ENCODE measurements around the gene SLC6A11. TPM values are rescaled to one million over a fixed set of nuclear protein-coding genes. Genes with fewer than 3 reads are reported as not detected.

The SLC6A11 gene
- total RNA-seq, 1 donor from 2014 or later = 0.25 TPM

DNA sequence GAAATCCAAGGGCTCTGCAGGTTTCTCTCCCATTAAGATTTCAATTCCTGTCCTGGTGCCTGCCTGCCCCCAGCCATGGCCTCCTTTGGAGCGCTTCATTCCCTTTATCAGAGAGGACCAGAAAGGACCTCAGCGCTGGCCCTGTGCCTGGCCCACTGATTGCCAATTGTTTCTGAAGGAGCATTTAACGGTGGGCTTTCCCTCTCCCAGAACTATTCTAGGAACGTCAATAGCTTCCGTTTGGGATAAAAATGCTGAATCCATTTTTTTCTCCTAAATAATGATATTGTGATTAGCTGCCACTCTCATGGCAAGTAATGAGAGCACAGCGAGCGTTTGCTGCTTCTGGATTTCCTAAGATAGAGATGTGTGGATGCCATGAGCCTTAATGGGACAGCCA lies 164.3 kb downstream of the SLC6A11 start:
- Histone ChIP-seq H3K4me3 (no peak overlapping the region), H3K4me1 (peaks cover 4% of the 10 kb centered on the region), H3K36me3 (no peaks in the 10 kb centered on the region), H3K27me3 (no peaks in the 10 kb centered on the region), H3K27ac (no peak overlapping the region), H3K9me3 (no peaks in the 10 kb centered on the region)
- no peak for DNase-seq (ENCODE audit: extremely low spot score in 2 of 2)
- TF ChIP-seq CTCF (IDR thresholded peaks at IDR 0.05) (no peak), POLR2A (IDR thresholded peaks at IDR 0.05) (no peak), POLR2AphosphoS5 (IDR thresholded peaks at IDR 0.05; ENCODE audit: insufficient read depth in 1 of 2, low read depth in 1 of 2) (no peak)
- intact Hi-C loops (cut with DNase I) = no loop called here

GRCh38 chr3:10981031-10981430 lies 165.0 kb downstream of the SLC6A11 start:
- intact Hi-C loops (cut with DNase I) = no loop called here
- Histone ChIP-seq H3K4me3 (no peak overlapping the region), H3K9me3 (no peaks in the 10 kb centered on the region), H3K36me3 (no peaks in the 10 kb centered on the region), H3K27me3 (no peaks in the 10 kb centered on the region), H3K27ac (no peak overlapping the region), H3K4me1 (peaks cover 4% of the 10 kb centered on the region)
- no peak for TF ChIP-seq POLR2A (IDR thresholded peaks at IDR 0.05)
- TF ChIP-seq POLR2AphosphoS5 (IDR thresholded peaks at IDR 0.05; ENCODE audit: insufficient read depth in 1 of 2, low read depth in 1 of 2) = no peak
- no peak for TF ChIP-seq CTCF (IDR thresholded peaks at IDR 0.05)
- DNase-seq (ENCODE audit: extremely low spot score in 2 of 2) = no peak

- H3K4me1 ChIP-seq = peaks cover 4% of the 10 kb centered on the region
- TF ChIP-seq POLR2A (IDR thresholded peaks at IDR 0.05) (no peak), CTCF (IDR thresholded peaks at IDR 0.05) (no peak), POLR2AphosphoS5 (IDR thresholded peaks at IDR 0.05; ENCODE audit: insufficient read depth in 1 of 2, low read depth in 1 of 2) (no peak)
- DNase-seq (ENCODE audit: extremely low spot score in 2 of 2) = no peak
- no peak overlapping the region for H3K4me3 ChIP-seq
- H3K27ac ChIP-seq = no peak overlapping the region
- no peaks in the 10 kb centered on the region for H3K9me3 ChIP-seq
- no peaks in the 10 kb centered on the region for H3K36me3 ChIP-seq
- intact Hi-C loops (cut with DNase I) = no loop called here
- no peaks in the 10 kb centered on the region for H3K27me3 ChIP-seq
These were observed 165.9 kb downstream of the SLC6A11 start for GRCh38 chr3:10981961-10982360.

- no peak for DNase-seq (ENCODE audit: extremely low spot score in 2 of 2)
- Histone ChIP-seq H3K27ac (no peak overlapping the region), H3K27me3 (no peaks in the 10 kb centered on the region), H3K36me3 (no peaks in the 10 kb centered on the region), H3K9me3 (no peaks in the 10 kb centered on the region), H3K4me1 (peaks cover 4% of the 10 kb centered on the region), H3K4me3 (no peak overlapping the region)
- intact Hi-C loops (cut with DNase I) = no loop called here
- TF ChIP-seq POLR2A (IDR thresholded peaks at IDR 0.05) = no peak
- TF ChIP-seq POLR2AphosphoS5 (IDR thresholded peaks at IDR 0.05; ENCODE audit: insufficient read depth in 1 of 2, low read depth in 1 of 2) = no peak
- TF ChIP-seq CTCF (IDR thresholded peaks at IDR 0.05) = no peak
These were observed 166.8 kb downstream of the SLC6A11 start for GRCh38 chr3:10982782-10983181.

GRCh38 chr3:10983219-10983916 lies 167.3 kb downstream of the SLC6A11 start:
- no peak overlapping the region for H3K4me3 ChIP-seq

More at GRCh38 chr3:10983219-10983916, 167.3 kb downstream of the SLC6A11 start:
- no peaks in the 10 kb centered on the region for H3K9me3 ChIP-seq
- H3K4me1 ChIP-seq = peaks cover 4% of the 10 kb centered on the region
- peak; percentile 28 to 52 (median 44) for TF ChIP-seq CTCF (IDR thresholded peaks at IDR 0.05)
- peak in 1 of 2 donors; percentile 60 for TF ChIP-seq POLR2AphosphoS5 (IDR thresholded peaks at IDR 0.05; ENCODE audit: insufficient read depth in 1 of 2, low read depth in 1 of 2)
- TF ChIP-seq POLR2A (IDR thresholded peaks at IDR 0.05) = no peak
- no peaks in the 10 kb centered on the region for H3K36me3 ChIP-seq
- no peak overlapping the region for H3K27ac ChIP-seq
- no peak for DNase-seq (ENCODE audit: extremely low spot score in 2 of 2)
- H3K27me3 ChIP-seq = no peaks in the 10 kb centered on the region
- intact Hi-C loops (cut with DNase I) = no loop called here
